HAP-1 (cell line): Measurements from ENCODE around the gene MGMT.

Source experiments
- DNase-seq, 2 experiments: peaks; one replicate each; pipeline ENCODE4 v3.0.0-alpha.2; 2016 to 2020; ENCODE audit warnings: low spot score in 2 of 2
- H3K27me3 ChIP-seq: fragments of 250-450 bp; sonication (Bioruptor Pico); 2 replicates; pipeline ENCODE4 v1.5.1; 2020; ENCODE audit warnings: low read depth, mild to moderate bottlenecking, moderate library complexity
- H3K36me3 ChIP-seq: fragments of 250-450 bp; sonication (Bioruptor Pico); replicated peaks from 2 replicates; pipeline ENCODE4 v1.5.1; 2020; ENCODE audit warnings: mild to moderate bottlenecking
- H3K4me1 ChIP-seq: fragments of 250-450 bp; sonication (Bioruptor Pico); 2 replicates; pipeline ENCODE4 v1.5.1; 2020; ENCODE audit warnings: mild to moderate bottlenecking
- H3K4me3 ChIP-seq: fragments of 250-450 bp; sonication (Bioruptor Pico); 2 replicates; pipeline ENCODE4 v1.5.1; 2020; ENCODE audit warnings: mild to moderate bottlenecking, moderate library complexity
- H3K9me3 ChIP-seq: fragments of 250-450 bp; sonication (Bioruptor Pico); 2 replicates; pipeline ENCODE4 v1.5.1; 2020; ENCODE audit warnings: mild to moderate bottlenecking, moderate library complexity
- in situ Hi-C: fragments of 300-500 bp; cut with MboI; formaldehyde crosslinking; loops from 3 replicates; pipeline ENCODE4 v1.14.3; 2020; ENCODE audit warnings: low sequenced_read_pairs, inconsistent platforms, mixed read lengths

Gene MGMT

GRCh38 chr10:129465796-129466702 is 992 bp upstream of the MGMT start:
- Histone ChIP-seq H3K9me3 (no peaks in the 10 kb centered on the region), H3K4me3 (peak overlapping the region; percentile 13; the same call in 1 of the 2 replicates), H3K27me3 (no peaks in the 10 kb centered on the region), H3K36me3 (no peaks in the 10 kb centered on the region), H3K4me1 (peaks cover 3% of the 10 kb centered on the region; the same call in 1 of the 2 replicates)
- no peak for DNase-seq
- in situ Hi-C loops: loop anchor here (25.0 kb wide), 1 partner anchor 496 kb away; the partner anchor contains the start of gene EBF3

- Histone ChIP-seq H3K4me3 (peak overlapping the region; percentile 50), H3K27me3 (no peaks in the 10 kb centered on the region), H3K4me1 (peaks cover 3% of the 10 kb centered on the region; the same call in 1 of the 2 replicates), H3K9me3 (no peaks in the 10 kb centered on the region), H3K36me3 (no peaks in the 10 kb centered on the region)
- DNase-seq: no peak
- in situ Hi-C loops: loop anchor here (25.0 kb wide), 1 partner anchor 495 kb away; the partner anchor contains the start of gene EBF3
These were observed 471 bp downstream of the MGMT start for GRCh38 chr10:129467359-129468064.

DNA sequence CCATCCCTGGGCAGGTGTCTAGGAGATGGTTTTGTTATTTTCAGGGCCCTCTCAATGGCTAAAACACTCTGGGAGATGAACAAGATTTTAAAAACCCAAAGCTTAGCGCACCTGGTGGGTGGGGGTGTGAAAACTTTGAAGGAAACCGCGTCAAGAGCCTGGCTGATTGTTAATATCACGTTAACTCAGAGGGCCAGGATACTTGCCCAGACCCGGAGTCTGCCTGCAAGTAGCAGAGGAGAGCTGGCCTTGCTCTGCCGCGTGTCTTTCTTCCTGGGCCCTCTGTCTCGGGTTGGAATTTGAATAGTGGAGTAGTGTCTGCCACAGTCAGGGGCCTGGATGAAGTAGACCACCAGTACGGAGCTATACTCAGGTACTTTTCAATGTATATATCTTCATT is 1.1 kb downstream of the MGMT start:
- H3K36me3 ChIP-seq: no peaks in the 10 kb centered on the region
- H3K4me3 ChIP-seq: no peak overlapping the region
- no peaks in the 10 kb centered on the region for H3K9me3 ChIP-seq
- H3K27me3 ChIP-seq: no peaks in the 10 kb centered on the region
- in situ Hi-C loops: loop anchor here (25.0 kb wide), 1 partner anchor 494 kb away; the partner anchor contains the start of gene EBF3
- peaks cover 3% of the 10 kb centered on the region; the same call in 1 of the 2 replicates for H3K4me1 ChIP-seq
- DNase-seq: no peak

DNA sequence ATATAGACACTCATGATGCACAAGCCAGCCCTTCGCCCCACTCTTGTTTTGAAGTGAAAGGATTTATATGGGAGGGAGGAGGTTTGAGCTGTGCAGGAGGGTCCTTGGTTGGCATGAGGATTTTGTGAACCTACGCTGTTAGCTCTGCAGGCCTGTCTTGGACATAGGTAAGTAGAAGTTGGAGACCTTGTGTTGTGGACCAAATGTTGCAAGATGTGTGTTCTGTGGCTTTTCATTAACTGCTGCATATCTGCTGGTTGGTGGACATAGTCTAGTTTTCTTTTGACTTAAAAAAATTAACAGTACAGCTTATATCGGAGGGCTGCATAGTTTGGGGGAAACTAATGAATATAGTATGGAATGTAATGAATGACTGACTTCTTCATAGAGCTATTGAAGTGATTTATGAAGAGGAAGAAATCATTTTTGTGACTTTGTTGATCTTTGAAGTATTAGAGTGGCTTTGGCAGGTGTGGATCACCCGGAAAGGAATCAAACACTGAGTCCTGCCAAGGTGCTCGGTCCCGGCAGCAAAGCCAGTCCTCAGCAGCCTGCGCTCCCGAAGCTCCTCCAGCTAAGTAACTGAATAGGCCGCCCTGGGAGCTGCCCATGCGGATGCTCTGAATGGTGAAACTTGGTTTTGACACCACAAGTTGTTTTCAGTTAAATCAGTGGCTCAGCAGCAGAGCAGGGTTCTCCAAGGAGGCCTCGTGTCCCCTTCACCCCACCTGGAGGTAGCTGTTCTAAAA is 3.2 kb downstream of the MGMT start:
- no peaks in the 10 kb centered on the region for H3K27me3 ChIP-seq
- no peak for DNase-seq
- H3K36me3 ChIP-seq: no peaks in the 10 kb centered on the region
- peaks cover 3% of the 10 kb centered on the region; the same call in 1 of the 2 replicates for H3K4me1 ChIP-seq
- H3K9me3 ChIP-seq: no peaks in the 10 kb centered on the region
- no peak overlapping the region for H3K4me3 ChIP-seq
- in situ Hi-C loops: loop anchor here (25.0 kb wide), 1 partner anchor 492 kb away; the partner anchor contains the start of gene EBF3

- in situ Hi-C loops: loop anchor here (25.0 kb wide), 1 partner anchor 491 kb away; the partner anchor contains the start of gene EBF3
- no peaks in the 10 kb centered on the region for H3K36me3 ChIP-seq
- no peak overlapping the region for H3K4me3 ChIP-seq
- no peaks in the 10 kb centered on the region for H3K9me3 ChIP-seq
- no peaks in the 10 kb centered on the region for H3K27me3 ChIP-seq
- DNase-seq: no peak
- H3K4me1 ChIP-seq: peaks cover 1% of the 10 kb centered on the region; the same call in 1 of the 2 replicates
These were observed 4.6 kb downstream of the MGMT start for GRCh38 chr10:129471447-129472175.

DNA sequence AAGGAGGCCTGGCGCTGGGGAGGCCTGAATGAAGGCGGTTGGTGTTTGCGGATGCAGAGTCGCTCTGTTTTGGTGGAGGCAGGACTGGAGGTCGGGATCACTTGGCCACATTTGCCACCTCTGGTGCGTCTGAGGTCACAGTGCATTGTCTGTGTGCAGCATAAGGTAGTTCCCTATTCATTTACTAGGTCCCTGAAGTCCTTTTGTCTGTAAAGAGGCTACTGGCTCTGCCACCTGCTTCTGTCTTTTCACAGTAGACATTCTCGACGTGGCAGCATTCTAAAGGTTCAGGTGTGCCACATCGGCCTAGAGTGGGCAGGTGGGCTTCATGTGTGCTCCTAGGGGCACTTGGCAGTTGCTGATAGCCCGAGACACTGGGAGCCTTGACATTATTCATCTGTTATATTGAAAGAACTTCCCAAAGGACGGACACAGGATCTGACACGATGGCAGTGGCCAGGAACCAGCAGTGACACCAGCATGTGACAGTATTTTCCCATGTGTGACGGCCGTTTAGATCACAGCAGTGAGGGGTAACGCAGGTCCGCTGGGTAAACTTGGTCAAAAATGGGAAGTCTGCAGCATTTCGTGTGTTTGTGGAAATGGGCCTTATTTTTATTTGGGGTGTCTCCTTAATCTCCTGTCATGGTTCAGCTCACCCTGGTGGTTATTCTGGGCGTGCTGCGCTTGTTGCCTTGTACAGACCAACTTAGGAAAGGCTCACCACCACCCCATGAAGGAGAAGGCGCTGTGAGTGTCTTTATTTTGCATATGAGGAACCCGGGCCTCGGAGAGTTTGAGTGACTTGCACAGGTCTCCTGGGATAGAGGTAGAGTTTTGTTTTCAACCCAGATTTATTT is 5.9 kb downstream of the MGMT start:
- no peaks in the 10 kb centered on the region for H3K36me3 ChIP-seq
- H3K4me1 ChIP-seq: no peaks in the 10 kb centered on the region
- H3K27me3 ChIP-seq: no peaks in the 10 kb centered on the region
- in situ Hi-C loops: loop anchor here (25.0 kb wide), 1 partner anchor 489 kb away; the partner anchor contains the start of gene EBF3
- H3K4me3 ChIP-seq: no peak overlapping the region
- H3K9me3 ChIP-seq: no peaks in the 10 kb centered on the region
- no peak for DNase-seq

GRCh38 chr10:129474642-129475041 is 7.6 kb downstream of the MGMT start:
- H3K9me3 ChIP-seq: no peaks in the 10 kb centered on the region
- no peaks in the 10 kb centered on the region for H3K4me1 ChIP-seq
- in situ Hi-C loops: loop anchor here (25.0 kb wide), 1 partner anchor 488 kb away; the partner anchor contains the start of gene EBF3
- H3K27me3 ChIP-seq: no peaks in the 10 kb centered on the region
- no peaks in the 10 kb centered on the region for H3K36me3 ChIP-seq
- H3K4me3 ChIP-seq: no peak overlapping the region
- no peak for DNase-seq

GRCh38 chr10:129476431-129476830 is 9.4 kb downstream of the MGMT start:
- H3K27me3 ChIP-seq: no peaks in the 10 kb centered on the region
- H3K4me1 ChIP-seq: no peaks in the 10 kb centered on the region
- no peak overlapping the region for H3K4me3 ChIP-seq
- no peaks in the 10 kb centered on the region for H3K9me3 ChIP-seq
- no peaks in the 10 kb centered on the region for H3K36me3 ChIP-seq
- DNase-seq: no peak
- in situ Hi-C loops: no loop called here

- Histone ChIP-seq H3K27me3 (no peaks in the 10 kb centered on the region), H3K9me3 (no peaks in the 10 kb centered on the region), H3K36me3 (no peaks in the 10 kb centered on the region), H3K4me1 (no peaks in the 10 kb centered on the region), H3K4me3 (no peak overlapping the region)
- in situ Hi-C loops: no loop called here
- DNase-seq: no peak
These were observed 10.0 kb downstream of the MGMT start for GRCh38 chr10:129477051-129477450.

- Histone ChIP-seq H3K36me3 (no peaks in the 10 kb centered on the region), H3K4me3 (no peak overlapping the region), H3K9me3 (peaks cover 3% of the 10 kb centered on the region; the same call in 1 of the 2 replicates), H3K27me3 (no peaks in the 10 kb centered on the region), H3K4me1 (no peaks in the 10 kb centered on the region)
- in situ Hi-C loops: no loop called here
- DNase-seq: no peak
These were observed 14.6 kb downstream of the MGMT start for GRCh38 chr10:129481641-129482040.

DNA sequence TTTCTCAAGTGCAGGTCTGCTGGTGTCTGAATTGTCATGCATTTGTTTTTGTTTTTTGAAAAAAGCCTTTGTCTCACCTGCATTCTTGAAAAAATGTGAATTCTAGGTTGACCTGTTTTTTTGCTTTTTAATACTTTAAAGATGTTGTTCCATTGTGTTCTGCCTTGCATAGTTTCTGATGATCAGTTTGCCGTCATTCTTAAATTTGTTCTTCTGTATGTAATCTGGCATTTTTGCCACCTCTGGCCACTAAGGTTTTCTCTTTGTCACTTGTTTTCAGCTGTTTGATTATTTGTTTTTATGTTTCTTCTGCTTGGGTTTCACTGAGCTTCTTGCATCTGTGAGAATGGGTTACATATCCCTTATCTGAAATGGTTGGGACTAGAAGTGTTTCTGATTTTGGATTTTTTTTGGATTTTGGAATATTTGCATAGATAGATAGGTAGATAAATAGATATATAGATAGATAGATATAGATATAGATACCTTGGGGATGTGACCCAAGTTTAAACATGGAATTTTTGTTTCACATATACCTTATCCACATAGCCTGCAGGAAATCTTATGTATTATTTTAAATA is 16.5 kb downstream of the MGMT start:
- Histone ChIP-seq H3K36me3 (no peaks in the 10 kb centered on the region), H3K4me1 (no peaks in the 10 kb centered on the region), H3K27me3 (no peaks in the 10 kb centered on the region), H3K4me3 (no peak overlapping the region), H3K9me3 (peaks cover 3% of the 10 kb centered on the region; the same call in 1 of the 2 replicates)
- in situ Hi-C loops: no loop called here
- no peak for DNase-seq

DNA sequence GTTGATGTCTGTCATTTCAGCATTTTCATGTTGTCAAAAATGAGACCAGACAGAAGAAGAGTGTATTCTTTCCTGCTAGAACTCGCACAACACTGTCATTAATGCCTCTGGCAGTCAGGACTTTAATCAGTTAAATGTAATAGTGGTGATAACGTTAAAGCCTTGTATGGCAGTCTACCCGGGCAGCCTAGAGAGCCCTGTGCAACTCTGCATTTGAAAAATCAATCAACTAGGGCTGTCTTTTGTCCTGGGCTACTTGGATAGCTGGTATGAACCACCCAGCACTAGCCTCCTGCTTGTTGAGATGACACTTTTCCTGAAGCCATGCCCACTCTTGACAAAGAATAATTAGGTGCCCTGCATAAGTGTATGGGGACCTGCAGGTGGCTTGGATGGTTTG is 19.8 kb downstream of the MGMT start:
- H3K4me3 ChIP-seq: no peak overlapping the region
- no peaks in the 10 kb centered on the region for H3K36me3 ChIP-seq
- H3K4me1 ChIP-seq: no peaks in the 10 kb centered on the region
- H3K9me3 ChIP-seq: peaks cover 10% of the 10 kb centered on the region
- DNase-seq: no peak
- in situ Hi-C loops: no loop called here
- H3K27me3 ChIP-seq: no peaks in the 10 kb centered on the region
